Activated CD4-positive, alpha-beta T cell treated with anti-CD3 and anti-CD28 coated beads for 36 hours (primary cell): ENCODE data around the gene ESRRA. TPM values are rescaled to one million over a fixed set of nuclear protein-coding genes. Genes with fewer than 3 reads are reported as not detected.
"Not testable (repeated sequence)": the region's sequence is repeated elsewhere in the genome, so short reads cannot be mapped to it uniquely, and the experiment has no call there.

Source experiments
- ATAC-seq: fragments of 200-7000 bp; cut with Tn5 transposase; one replicate; pipeline ENCODE4 v1.10.0; 2021; ENCODE audit warnings: mild to moderate bottlenecking, moderate library complexity
- CTCF ChIA-PET: fragments of 350-600 bp; sonication (Branson Sonifier 250); formaldehyde crosslinking; loops from one replicate; lab custom pipeline; 2021; ENCODE audit warnings: antibody characterized with exemption; lab: Charles Lee
- POLR2A ChIA-PET: fragments of 350-600 bp; sonication (Branson Sonifier 250); formaldehyde crosslinking; loops from one replicate; lab custom pipeline; 2021; ENCODE audit warnings: antibody characterized with exemption, inconsistent platforms; lab: Charles Lee
- DNase-seq: peaks from one replicate; pipeline ENCODE4 v3.0.0-alpha.2; 2020
- H3K27ac Mint-ChIP-seq: one replicate; pipeline ENCODE4 v1.8.0; 2021; ENCODE audit warnings: mixed read lengths
- H3K27me3 Mint-ChIP-seq: one replicate; pipeline ENCODE4 v1.8.0; 2021; ENCODE audit warnings: mixed read lengths
- H3K36me3 Mint-ChIP-seq: one replicate; pipeline ENCODE4 v1.8.0; 2021; ENCODE audit warnings: low read depth, mixed read lengths
- H3K4me1 Mint-ChIP-seq: one replicate; pipeline ENCODE4 v1.8.0; 2021; ENCODE audit warnings: mixed read lengths
- H3K4me3 Mint-ChIP-seq: one replicate; pipeline ENCODE4 v1.8.0; 2021; ENCODE audit warnings: mild to moderate bottlenecking, moderate library complexity, mixed read lengths
- H3K9me3 Mint-ChIP-seq: one replicate; pipeline ENCODE4 v1.8.0; 2021; ENCODE audit warnings: low read depth, mixed read lengths
- intact Hi-C, 2 experiments: fragments of 100-400 bp; cut with DNase I in 1 of 2; cut with micrococcal nuclease in 1 of 2; formaldehyde crosslinking; loops; one replicate each; pipeline versions ENCODE4 v1.14.2 to v1.15.1; 2022 to 2024; cut with DNase I, micrococcal nuclease
- total RNA-seq, 2 experiments: library from RNA; stranded (reverse); gene quantifications; one replicate each; pipeline ENCODE4 v1.2.3, GENCODE V29; 2021

The ESRRA gene
- total RNA-seq, 2 experiments from 2014 or later: 19.0 to 29.6 TPM

DNA sequence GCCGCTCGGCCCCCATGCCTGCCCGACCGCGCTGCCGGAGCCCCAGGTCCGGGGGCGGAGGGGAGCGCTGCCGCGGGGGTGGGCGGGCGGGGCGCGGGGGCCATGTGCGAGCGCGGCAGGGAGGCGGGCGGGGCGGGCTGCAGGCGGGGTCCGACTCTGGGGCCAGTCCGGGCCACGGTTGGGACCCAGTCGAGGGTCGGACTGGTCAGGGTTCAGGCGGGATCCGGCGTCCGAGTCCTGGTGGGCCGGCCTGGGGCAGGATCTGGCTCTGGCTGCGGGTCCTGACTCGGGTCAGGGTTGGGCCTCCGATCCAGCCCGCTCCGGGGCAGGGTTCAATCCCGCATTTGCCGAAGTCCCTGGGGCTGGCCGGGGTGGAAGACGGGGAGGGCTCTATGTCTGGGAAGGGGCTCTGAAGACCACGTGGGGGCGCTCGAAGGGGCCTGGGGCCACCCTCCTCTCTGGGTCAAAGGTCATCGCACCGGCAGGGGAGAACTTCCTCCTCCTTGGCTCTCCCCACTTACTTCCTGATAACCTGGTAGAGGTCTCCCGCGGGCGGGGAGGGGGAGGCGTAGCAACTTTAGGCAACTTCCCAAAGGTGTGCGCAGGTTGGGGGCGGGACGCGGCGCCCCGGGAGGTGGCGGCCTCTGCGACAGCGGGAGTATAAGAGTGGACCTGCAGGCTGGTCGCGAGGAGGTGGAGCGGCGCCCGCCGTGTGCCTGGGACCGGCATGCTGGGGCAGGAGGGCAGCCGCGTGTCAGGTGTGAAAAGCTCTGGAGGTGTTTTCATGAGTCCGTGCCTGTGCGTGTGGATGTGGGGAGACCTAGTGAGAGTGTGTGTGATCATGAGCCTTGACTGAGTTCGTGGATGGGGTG lies 603 bp downstream of the ESRRA start:
- Mint-ChIP-seq H3K27me3 (peaks cover under 1% of the 10 kb centered on the region), H3K4me3 (peak overlapping the region; percentile 100), H3K4me1 (peaks cover 29% of the 10 kb centered on the region), H3K27ac (peak overlapping the region; percentile 96), H3K36me3 (peaks cover 19% of the 10 kb centered on the region), H3K9me3 (no peaks in the 10 kb centered on the region)
- DNase-seq (peak; percentile 81), ATAC-seq (peak; percentile 21)
- CTCF ChIA-PET: interaction anchor here (0.9 to 2.8 kb wide), 5 partner anchors 22 to 473 kb away, joined by 3 to 27 read pairs (median 5); partner anchors contain the start of genes BAD, GPR137, PLCB3 and SF1
- intact Hi-C loops: loop anchor here (1.0 to 10.0 kb wide), 19 partner anchors 11 to 1421 kb away; partner anchors contain the start of genes CCDC88B (in 2 of the 2), FKBP2 (in 2 of the 2), GPR137 (in 2 of the 2) and TRMT112 (in 2 of the 2)
- POLR2A ChIA-PET: interaction anchor here (2.2 kb wide), 1 partner anchor 12 kb away, joined by 13 read pairs; the partner anchor contains the start of gene PRDX5

DNA sequence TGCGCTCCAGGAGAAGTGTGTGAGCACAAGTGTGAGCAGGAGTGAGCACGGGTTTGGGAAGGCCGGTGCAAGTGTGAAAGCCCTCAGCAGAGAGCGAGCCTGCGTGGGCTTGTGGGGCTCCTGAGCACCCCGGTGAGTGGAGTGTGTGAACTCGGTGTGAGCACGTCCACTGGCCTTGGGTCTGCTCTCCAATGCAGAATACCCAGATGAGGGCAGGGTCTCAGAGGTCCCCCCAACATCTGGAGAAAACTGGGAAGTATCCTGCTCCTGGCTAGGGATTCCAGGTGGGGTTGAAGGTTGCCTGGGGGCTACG lies 1.2 kb downstream of the ESRRA start:
- H3K4me1 Mint-ChIP-seq: peaks cover 30% of the 10 kb centered on the region
- H3K36me3 Mint-ChIP-seq: peaks cover 19% of the 10 kb centered on the region
- peak overlapping the region; percentile 100 for H3K4me3 Mint-ChIP-seq
- POLR2A ChIA-PET: no interaction called here
- ATAC-seq (no peak), DNase-seq (no peak)
- H3K27ac Mint-ChIP-seq: peak overlapping the region; percentile 96
- no peaks in the 10 kb centered on the region for H3K27me3 Mint-ChIP-seq
- CTCF ChIA-PET: interaction anchor here (0.8 to 2.4 kb wide), 3 partner anchors 11 to 1499 kb away, joined by 3 to 5 read pairs (median 3); partner anchors contain the start of gene PRDX5
- H3K9me3 Mint-ChIP-seq: no peaks in the 10 kb centered on the region
- intact Hi-C loops: loop anchor here (5.0 to 10.0 kb wide), 3 partner anchors 36 to 1422 kb away; partner anchors contain the start of genes CCDC88B (in 1 of the 2), OTUB1 (in 1 of the 2) and SLC3A2 (in 1 of the 2)

DNA sequence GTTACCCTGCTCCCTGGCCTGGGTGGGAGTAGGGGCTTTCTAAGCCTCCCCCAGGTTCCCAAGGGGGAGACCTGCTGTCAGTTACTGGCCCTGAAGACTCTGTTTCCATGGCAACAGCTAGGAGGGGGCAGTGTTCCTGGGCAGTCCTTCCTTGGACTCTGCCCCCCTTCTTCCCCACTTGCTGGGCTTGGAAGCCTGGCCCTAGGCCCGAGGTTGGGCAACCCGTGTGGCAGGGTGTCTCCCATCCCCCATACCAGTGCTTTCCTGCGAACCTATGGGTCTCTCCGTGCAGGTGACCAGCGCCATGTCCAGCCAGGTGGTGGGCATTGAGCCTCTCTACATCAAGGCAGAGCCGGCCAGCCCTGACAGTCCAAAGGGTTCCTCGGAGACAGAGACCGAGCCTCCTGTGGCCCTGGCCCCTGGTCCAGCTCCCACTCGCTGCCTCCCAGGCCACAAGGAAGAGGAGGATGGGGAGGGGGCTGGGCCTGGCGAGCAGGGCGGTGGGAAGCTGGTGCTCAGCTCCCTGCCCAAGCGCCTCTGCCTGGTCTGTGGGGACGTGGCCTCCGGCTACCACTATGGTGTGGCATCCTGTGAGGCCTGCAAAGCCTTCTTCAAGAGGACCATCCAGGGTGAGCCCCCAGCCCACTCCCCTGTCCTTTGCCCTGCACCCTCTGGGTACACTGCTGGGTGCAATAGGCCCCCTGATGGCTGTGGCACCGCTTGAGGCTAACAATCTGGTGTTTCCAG lies 1.7 kb downstream of the ESRRA start:
- peak overlapping the region; percentile 96 for H3K27ac Mint-ChIP-seq
- POLR2A ChIA-PET: no interaction called here
- H3K4me3 Mint-ChIP-seq: peak overlapping the region; percentile 100
- peaks cover 19% of the 10 kb centered on the region for H3K36me3 Mint-ChIP-seq
- peaks cover 30% of the 10 kb centered on the region for H3K4me1 Mint-ChIP-seq
- intact Hi-C loops: loop anchor here (5.0 to 10.0 kb wide), 3 partner anchors 35 to 1422 kb away; partner anchors contain the start of genes CCDC88B (in 1 of the 2), OTUB1 (in 1 of the 2) and SLC3A2 (in 1 of the 2)
- no peaks in the 10 kb centered on the region for H3K9me3 Mint-ChIP-seq
- DNase-seq (no peak), ATAC-seq (no peak)
- CTCF ChIA-PET: interaction anchor here (0.8 to 2.4 kb wide), 3 partner anchors 11 to 1499 kb away, joined by 3 to 5 read pairs (median 3); partner anchors contain the start of gene PRDX5
- H3K27me3 Mint-ChIP-seq: no peaks in the 10 kb centered on the region

DNA sequence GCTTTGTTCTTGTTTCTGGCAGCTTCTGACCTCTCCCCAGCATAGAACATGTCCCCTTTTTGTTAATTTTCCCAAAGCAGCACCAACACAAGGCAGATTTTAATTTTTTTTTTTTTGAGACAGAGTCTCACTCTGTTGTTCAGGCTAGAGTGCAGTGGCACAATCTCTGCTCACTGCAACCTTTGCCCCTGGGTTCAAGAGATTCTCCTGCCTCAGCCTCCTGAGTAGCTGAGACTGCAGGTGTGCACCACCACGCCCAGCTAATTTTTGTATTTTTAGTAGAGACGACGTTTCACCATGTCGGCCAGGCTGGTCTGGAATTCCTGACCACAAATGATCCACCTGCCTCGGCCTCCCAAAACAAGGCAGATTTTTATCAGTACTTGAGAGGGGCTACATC lies 2.5 kb downstream of the ESRRA start:
- ATAC-seq, H3K27me3 Mint-ChIP-seq, H3K9me3 Mint-ChIP-seq, POLR2A ChIA-PET, DNase-seq: not testable (repeated sequence)
- H3K36me3 Mint-ChIP-seq: peaks cover 19% of the 10 kb centered on the region
- intact Hi-C loops: loop anchor here (5.0 to 10.0 kb wide), 3 partner anchors 35 to 1423 kb away; partner anchors contain the start of genes CCDC88B (in 1 of the 2), OTUB1 (in 1 of the 2) and SLC3A2 (in 1 of the 2)
- H3K4me1 Mint-ChIP-seq: peaks cover 33% of the 10 kb centered on the region
- H3K27ac Mint-ChIP-seq: peak overlapping the region; percentile 20
- peak overlapping the region; percentile 38 for H3K4me3 Mint-ChIP-seq
- CTCF ChIA-PET: interaction anchor here (0.5 to 2.4 kb wide), 2 partner anchors 10 to 971 kb away, joined by 3 to 5 read pairs; partner anchors contain the start of gene PRDX5

DNA sequence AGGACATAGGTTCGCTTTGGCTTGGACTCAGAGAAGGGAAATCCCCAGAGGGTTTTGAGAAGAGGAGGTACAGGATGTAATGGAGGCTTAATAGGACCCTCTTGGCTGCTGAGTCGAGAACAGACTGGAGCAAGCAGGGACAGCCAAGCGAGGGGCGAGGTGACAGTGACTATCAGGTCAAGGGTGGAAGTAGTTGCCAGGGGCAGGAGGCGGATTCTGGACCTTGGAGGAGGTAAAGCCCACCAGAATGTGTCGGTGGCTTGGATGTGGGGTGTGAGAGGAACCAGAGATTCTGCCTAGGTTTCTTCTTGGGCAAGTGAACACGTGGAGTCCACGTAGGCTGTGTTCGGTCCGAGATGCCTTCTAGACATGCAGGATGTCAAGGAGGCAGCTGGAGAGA lies 7.6 kb downstream of the ESRRA start:
- ChIA-PET CTCF (no interaction called here), POLR2A (interaction anchor here (0.6 to 0.8 kb wide), 2 partner anchors 105 to 545 kb away, joined by 3 to 4 read pairs; no protein-coding TSS in a partner anchor)
- Mint-ChIP-seq H3K36me3 (peaks cover 27% of the 10 kb centered on the region), H3K27me3 (no peaks in the 10 kb centered on the region), H3K27ac (peak overlapping the region; percentile 14), H3K4me1 (peaks cover 26% of the 10 kb centered on the region), H3K4me3 (no peak overlapping the region), H3K9me3 (no peaks in the 10 kb centered on the region)
- DNase-seq (no peak), ATAC-seq (no peak)
- intact Hi-C loops: no loop called here

DNA sequence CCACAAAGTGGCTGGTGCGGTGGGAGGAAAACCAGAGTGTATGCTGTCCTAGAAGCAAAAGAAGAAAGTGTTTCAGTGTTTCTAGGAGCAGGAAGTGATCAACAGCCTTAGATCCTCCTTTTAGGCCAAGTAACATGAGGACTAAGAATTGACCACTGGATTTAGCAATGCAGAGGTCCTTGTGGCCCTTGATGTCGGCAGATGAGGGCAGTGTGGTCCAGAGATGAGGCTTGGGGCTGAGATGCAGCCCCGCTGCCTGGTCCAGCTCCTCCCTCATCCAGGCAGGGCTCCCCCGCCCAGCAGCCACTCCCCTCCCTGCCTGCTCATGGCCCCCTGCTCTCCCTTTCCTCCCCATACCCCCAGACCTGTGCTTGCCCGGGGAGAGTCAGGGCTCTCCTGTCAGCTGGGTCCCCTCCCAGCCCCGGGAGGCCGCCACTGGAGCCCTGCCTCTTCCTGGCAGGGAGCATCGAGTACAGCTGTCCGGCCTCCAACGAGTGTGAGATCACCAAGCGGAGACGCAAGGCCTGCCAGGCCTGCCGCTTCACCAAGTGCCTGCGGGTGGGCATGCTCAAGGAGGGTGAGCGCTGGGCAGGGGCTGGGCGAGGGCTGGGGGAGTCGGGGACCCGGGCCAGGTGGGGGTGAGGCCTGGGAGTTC lies 8.3 kb downstream of the ESRRA start:
- H3K9me3 Mint-ChIP-seq: no peaks in the 10 kb centered on the region
- intact Hi-C loops: no loop called here

DNA sequence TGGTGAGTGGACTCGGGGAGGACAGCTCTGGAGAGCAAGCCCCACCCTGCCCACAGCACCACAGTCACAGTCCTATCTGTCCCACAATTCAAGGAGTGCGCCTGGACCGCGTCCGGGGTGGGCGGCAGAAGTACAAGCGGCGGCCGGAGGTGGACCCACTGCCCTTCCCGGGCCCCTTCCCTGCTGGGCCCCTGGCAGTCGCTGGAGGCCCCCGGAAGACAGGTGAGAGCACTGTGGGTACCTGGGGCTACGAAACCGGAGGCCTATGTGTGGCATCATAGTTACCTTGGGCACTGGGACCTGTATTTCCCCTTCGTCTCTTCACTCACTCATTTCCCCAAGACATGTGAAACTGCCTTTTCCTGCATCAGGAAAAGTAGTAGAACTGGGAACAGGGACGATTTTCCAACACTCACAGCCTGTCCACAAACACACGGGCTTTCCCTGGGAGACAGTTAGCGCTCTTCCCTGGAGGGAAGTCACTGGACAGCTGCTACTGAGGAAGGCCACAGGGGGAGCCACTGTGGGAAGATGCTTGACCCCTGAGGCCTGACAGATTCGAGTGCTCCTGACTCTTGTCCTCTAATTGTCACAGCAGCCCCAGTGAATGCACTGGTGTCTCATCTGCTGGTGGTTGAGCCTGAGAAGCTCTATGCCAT lies 9.0 kb downstream of the ESRRA start:
- H3K36me3 Mint-ChIP-seq: peaks cover 27% of the 10 kb centered on the region
- H3K9me3 Mint-ChIP-seq: no peaks in the 10 kb centered on the region
- ChIA-PET POLR2A (no interaction called here), CTCF (no interaction called here)
- H3K27ac Mint-ChIP-seq: peak overlapping the region; percentile 6
- H3K4me1 Mint-ChIP-seq: peaks cover 30% of the 10 kb centered on the region
- ATAC-seq (no peak), DNase-seq (no peak)
- no peak overlapping the region for H3K4me3 Mint-ChIP-seq
- intact Hi-C loops: no loop called here
- no peaks in the 10 kb centered on the region for H3K27me3 Mint-ChIP-seq

More for the DNA sequence above, 8.3 kb downstream of the ESRRA start:
- Mint-ChIP-seq H3K36me3 (peaks cover 27% of the 10 kb centered on the region), H3K4me1 (peaks cover 26% of the 10 kb centered on the region), H3K27me3 (no peaks in the 10 kb centered on the region), H3K4me3 (no peak overlapping the region), H3K27ac (peak overlapping the region; percentile 14)
- POLR2A ChIA-PET: interaction anchor here (0.6 kb wide), 2 partner anchors 497 to 546 kb away, joined by 3 read pairs; partner anchors contain the start of gene MEN1
- DNase-seq (no peak), ATAC-seq (no peak)
- CTCF ChIA-PET: no interaction called here

DNA sequence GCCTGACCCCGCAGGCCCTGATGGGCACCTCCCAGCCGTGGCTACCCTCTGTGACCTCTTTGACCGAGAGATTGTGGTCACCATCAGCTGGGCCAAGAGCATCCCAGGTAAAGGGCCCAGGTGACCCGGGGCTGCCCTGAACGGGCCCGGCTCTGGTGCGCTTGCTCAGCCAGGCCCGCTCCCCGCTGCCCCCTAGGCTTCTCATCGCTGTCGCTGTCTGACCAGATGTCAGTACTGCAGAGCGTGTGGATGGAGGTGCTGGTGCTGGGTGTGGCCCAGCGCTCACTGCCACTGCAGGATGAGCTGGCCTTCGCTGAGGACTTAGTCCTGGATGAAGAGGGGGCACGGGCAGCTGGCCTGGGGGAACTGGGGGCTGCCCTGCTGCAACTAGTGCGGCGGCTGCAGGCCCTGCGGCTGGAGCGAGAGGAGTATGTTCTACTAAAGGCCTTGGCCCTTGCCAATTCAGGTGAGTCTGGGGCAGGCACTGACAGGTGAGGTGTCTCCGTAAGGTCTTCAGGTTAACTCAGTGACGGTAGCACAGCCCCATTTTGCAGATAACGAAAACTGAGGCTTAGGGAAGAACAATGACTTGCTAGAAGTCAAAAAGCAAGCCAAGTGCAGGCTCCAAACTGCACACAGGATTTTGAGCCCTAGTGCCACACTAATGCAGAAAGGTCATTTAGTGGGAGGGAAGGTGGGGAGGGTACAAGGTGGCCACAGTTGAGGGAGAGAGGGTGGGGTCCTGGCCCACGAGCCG lies 9.7 kb downstream of the ESRRA start:
- ATAC-seq (no peak), DNase-seq (no peak)
- POLR2A ChIA-PET: no interaction called here
- Mint-ChIP-seq H3K36me3 (peaks cover 26% of the 10 kb centered on the region), H3K4me1 (peaks cover 32% of the 10 kb centered on the region), H3K4me3 (peak overlapping the region; percentile 26), H3K27me3 (no peaks in the 10 kb centered on the region), H3K9me3 (no peaks in the 10 kb centered on the region), H3K27ac (peak overlapping the region; percentile 10)
- CTCF ChIA-PET: no interaction called here
- intact Hi-C loops: loop anchor here (5.0 kb wide), 3 partner anchors 42 to 1588 kb away; partner anchors contain the start of genes HNRNPUL2 (in 1 of the 2), OTUB1 (in 1 of the 2), RPS6KA4 (in 1 of the 2) and TTC9C (in 1 of the 2)

DNA sequence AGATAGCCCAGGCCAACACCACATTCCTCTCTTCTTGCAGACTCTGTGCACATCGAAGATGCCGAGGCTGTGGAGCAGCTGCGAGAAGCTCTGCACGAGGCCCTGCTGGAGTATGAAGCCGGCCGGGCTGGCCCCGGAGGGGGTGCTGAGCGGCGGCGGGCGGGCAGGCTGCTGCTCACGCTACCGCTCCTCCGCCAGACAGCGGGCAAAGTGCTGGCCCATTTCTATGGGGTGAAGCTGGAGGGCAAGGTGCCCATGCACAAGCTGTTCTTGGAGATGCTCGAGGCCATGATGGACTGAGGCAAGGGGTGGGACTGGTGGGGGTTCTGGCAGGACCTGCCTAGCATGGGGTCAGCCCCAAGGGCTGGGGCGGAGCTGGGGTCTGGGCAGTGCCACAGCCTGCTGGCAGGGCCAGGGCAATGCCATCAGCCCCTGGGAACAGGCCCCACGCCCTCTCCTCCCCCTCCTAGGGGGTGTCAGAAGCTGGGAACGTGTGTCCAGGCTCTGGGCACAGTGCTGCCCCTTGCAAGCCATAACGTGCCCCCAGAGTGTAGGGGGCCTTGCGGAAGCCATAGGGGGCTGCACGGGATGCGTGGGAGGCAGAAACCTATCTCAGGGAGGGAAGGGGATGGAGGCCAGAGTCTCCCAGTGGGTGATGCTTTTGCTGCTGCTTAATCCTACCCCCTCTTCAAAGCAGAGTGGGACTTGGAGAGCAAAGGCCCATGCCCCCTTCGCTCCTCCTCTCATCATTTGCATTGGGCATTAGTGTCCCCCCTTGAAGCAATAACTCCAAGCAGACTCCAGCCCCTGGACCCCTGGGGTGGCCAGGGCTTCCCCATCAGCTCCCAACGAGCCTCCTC lies 10.6 kb downstream of the ESRRA start:
- intact Hi-C loops: loop anchor here (2.0 to 5.0 kb wide), 4 partner anchors 41 to 1589 kb away; partner anchors contain the start of genes HNRNPUL2 (in 1 of the 2), OTUB1 (in 1 of the 2), RPS6KA4 (in 1 of the 2) and SAC3D1 (in 1 of the 2)
- DNase-seq, H3K9me3 Mint-ChIP-seq, H3K27me3 Mint-ChIP-seq, ATAC-seq: not testable (repeated sequence)
- ChIA-PET POLR2A (interaction anchor here (0.5 to 0.8 kb wide), 3 partner anchors 364 to 1602 kb away, joined by 3 to 4 read pairs (median 3); no protein-coding TSS in a partner anchor), CTCF (interaction anchor here (0.6 to 3.3 kb wide), 5 partner anchors 12 to 90 kb away, joined by 3 to 36 read pairs (median 4); partner anchors contain the start of genes ESRRA and NUDT22)
- Mint-ChIP-seq H3K4me3 (peak overlapping the region; percentile 97), H3K4me1 (peaks cover 33% of the 10 kb centered on the region), H3K36me3 (peaks cover 28% of the 10 kb centered on the region), H3K27ac (peak overlapping the region; percentile 99)
